ENCODE results near the gene PIK3CA.

DNA sequence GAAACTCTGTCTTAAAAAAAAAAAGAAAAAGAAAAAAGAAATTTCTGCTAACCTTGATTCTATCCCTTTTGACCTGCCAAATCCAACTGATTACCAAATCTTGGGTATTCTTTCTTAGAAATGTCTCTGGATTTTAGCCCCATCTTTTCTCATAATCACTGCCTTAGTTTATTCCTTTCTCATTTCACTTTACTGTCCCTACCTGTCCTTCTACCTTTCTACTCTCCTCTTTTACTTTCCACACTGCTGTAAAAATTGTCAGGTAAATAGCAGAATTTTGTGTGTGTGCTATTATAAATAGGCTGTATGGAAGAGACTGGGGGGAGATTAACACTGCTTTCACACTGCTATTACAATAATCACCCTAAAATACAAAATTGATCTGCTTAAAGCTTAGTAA lies 16.7 kb downstream of the PIK3CA start:
- no peak for TF ChIP-seq POLR2A (IDR thresholded peaks at IDR 0.05; ENCODE audit: low read depth, low read length)
- no peak for TF ChIP-seq POLR2AphosphoS5 (IDR thresholded peaks at IDR 0.05; ENCODE audit: low read depth, low read length)
- no peak for TF ChIP-seq PAX5 (IDR thresholded peaks at IDR 0.05; ENCODE audit: insufficient read depth, low read length, severe bottlenecking)
- TF ChIP-seq POU2F2 (IDR thresholded peaks at IDR 0.05; ENCODE audit: low read depth, low read length), result no peak
- TF ChIP-seq TAF1 (IDR thresholded peaks at IDR 0.05; ENCODE audit: low read depth, low read length), result no peak

All from GM12891 (cell line).